HUES48 (cell line): ENCODE data around the gene ZNF282.
A peak's percentile ranks its signal among the peaks of the same experiment; 100 is the strongest.

ENCODE experiments used
- H3K27ac ChIP-seq: one replicate; pipeline ENCODE4 v1.7.0; 2013; ENCODE audit warnings: low read depth, low read length, inconsistent platforms
- H3K27me3 ChIP-seq: 2 replicates; pipeline ENCODE4 v1.6.1; 2013; ENCODE audit warnings: mild to moderate bottlenecking, low read length; ENCODE audit not compliant: control insufficient read depth, insufficient read depth
- H3K36me3 ChIP-seq: 2 replicates; pipeline ENCODE4 v1.6.1; 2013; ENCODE audit warnings: low read length; ENCODE audit not compliant: control insufficient read depth, insufficient read depth
- H3K4me1 ChIP-seq: 2 replicates; pipeline ENCODE4 v1.6.1; 2013; ENCODE audit warnings: mild to moderate bottlenecking, low read length; ENCODE audit not compliant: control insufficient read depth, insufficient read depth
- H3K4me3 ChIP-seq: 2 replicates; pipeline ENCODE4 v1.5.1; 2013; ENCODE audit warnings: mild to moderate bottlenecking, low read depth, low read length
- H3K9ac ChIP-seq: 2 replicates; pipeline ENCODE4 v1.6.1; 2013; ENCODE audit warnings: mild to moderate bottlenecking, low read depth, low read length, moderate library complexity
- H3K9me3 ChIP-seq: 2 replicates; pipeline ENCODE4 v1.6.1; 2013; ENCODE audit warnings: low read length; ENCODE audit not compliant: control insufficient read depth, insufficient read depth

ZNF282 gene

GRCh38 chr7:149195180-149196150 lies at the start of gene ZNF282:
ZNF282 (plus strand) TSS chr7:149195546; CDS start chr7:149195590, 44 bp downstream.
- Histone ChIP-seq H3K27ac (peak within 1 kb of the TSS; percentile 94), H3K27me3 (no peaks in the 10 kb centered on the region), H3K9ac (peak within 1 kb of the TSS; percentile 93), H3K36me3 (peaks cover 29% of the 10 kb centered on the region), H3K4me3 (peak within 1 kb of the TSS; percentile 98), H3K9me3 (no peaks in the 10 kb centered on the region), H3K4me1 (peaks cover 4% of the 10 kb centered on the region; the same call in 1 of the 2 replicates)

- Histone ChIP-seq H3K36me3 (peaks cover 23% of the 10 kb centered on the region), H3K4me3 (peak within 1 kb of the TSS; percentile 92), H3K27me3 (no peaks in the 10 kb centered on the region), H3K9me3 (no peaks in the 10 kb centered on the region), H3K9ac (peak within 1 kb of the TSS; percentile 94), H3K27ac (peak within 1 kb of the TSS; percentile 99), H3K4me1 (peaks cover 51% of the 10 kb centered on the region)
Measured at GRCh38 chr7:149147072-149147751, 48.1 kb upstream of the ZNF282 start, which contains the start of gene ZNF398. ZNF398 (plus strand) TSS chr7:149147453; CDS start chr7:149147743, 290 bp downstream.

- Histone ChIP-seq H3K4me1 (peaks cover 51% of the 10 kb centered on the region), H3K4me3 (peak overlapping the region; percentile 92), H3K36me3 (peaks cover 29% of the 10 kb centered on the region), H3K27ac (peak overlapping the region; percentile 99), H3K9me3 (no peaks in the 10 kb centered on the region), H3K9ac (peak overlapping the region; percentile 94), H3K27me3 (no peaks in the 10 kb centered on the region)
Measured at GRCh38 chr7:149147752-149148653, 47.3 kb upstream of the ZNF282 start.

GRCh38 chr7:149150981-149151380 lies 44.4 kb upstream of the ZNF282 start:
- Histone ChIP-seq H3K27ac (no peak overlapping the region), H3K4me3 (no peak overlapping the region), H3K36me3 (peaks cover 57% of the 10 kb centered on the region), H3K27me3 (no peaks in the 10 kb centered on the region), H3K9ac (no peak overlapping the region), H3K4me1 (peaks cover 27% of the 10 kb centered on the region), H3K9me3 (no peaks in the 10 kb centered on the region)

GRCh38 chr7:149153346-149153745 lies 42.0 kb upstream of the ZNF282 start:
- peaks cover 22% of the 10 kb centered on the region for H3K4me1 ChIP-seq
- no peaks in the 10 kb centered on the region for H3K9me3 ChIP-seq
- no peak overlapping the region for H3K4me3 ChIP-seq
- H3K27ac ChIP-seq, result no peak overlapping the region
- H3K9ac ChIP-seq, result no peak overlapping the region
- H3K36me3 ChIP-seq, result peaks cover 75% of the 10 kb centered on the region
- no peaks in the 10 kb centered on the region for H3K27me3 ChIP-seq

GRCh38 chr7:149154056-149154455 lies 41.3 kb upstream of the ZNF282 start:
- Histone ChIP-seq H3K9ac (no peak overlapping the region), H3K27me3 (no peaks in the 10 kb centered on the region), H3K36me3 (peaks cover 80% of the 10 kb centered on the region), H3K9me3 (no peaks in the 10 kb centered on the region), H3K27ac (no peak overlapping the region), H3K4me3 (no peak overlapping the region), H3K4me1 (peaks cover 22% of the 10 kb centered on the region)

GRCh38 chr7:149156898-149157297 lies 38.4 kb upstream of the ZNF282 start:
- H3K27ac ChIP-seq, result no peak overlapping the region
- H3K4me1 ChIP-seq, result no peaks in the 10 kb centered on the region
- no peak overlapping the region for H3K9ac ChIP-seq
- H3K4me3 ChIP-seq, result no peak overlapping the region
- H3K9me3 ChIP-seq, result no peaks in the 10 kb centered on the region
- H3K27me3 ChIP-seq, result no peaks in the 10 kb centered on the region
- H3K36me3 ChIP-seq, result peaks cover 82% of the 10 kb centered on the region

- Histone ChIP-seq H3K36me3 (peaks cover 85% of the 10 kb centered on the region), H3K4me3 (no peak overlapping the region)
Measured at GRCh38 chr7:149161241-149161848, 34.0 kb upstream of the ZNF282 start.

GRCh38 chr7:149166142-149166541 lies 29.2 kb upstream of the ZNF282 start:
- Histone ChIP-seq H3K27ac (no peak overlapping the region), H3K4me1 (no peaks in the 10 kb centered on the region), H3K36me3 (peaks cover 95% of the 10 kb centered on the region), H3K9me3 (no peaks in the 10 kb centered on the region), H3K4me3 (no peak overlapping the region), H3K9ac (no peak overlapping the region), H3K27me3 (no peaks in the 10 kb centered on the region)

More at GRCh38 chr7:149161241-149161848, 34.0 kb upstream of the ZNF282 start:
- Histone ChIP-seq H3K27ac (no peak overlapping the region), H3K9ac (no peak overlapping the region), H3K27me3 (no peaks in the 10 kb centered on the region), H3K9me3 (no peaks in the 10 kb centered on the region), H3K4me1 (no peaks in the 10 kb centered on the region)
